GM19463 (cell line): ENCODE results near the gene PCBP3.
"Not testable (repeated sequence)": the region's sequence is repeated elsewhere in the genome, so short reads cannot be mapped to it uniquely, and the experiment has no call there.

Source experiments
- ATAC-seq: cut with Tn5 transposase; IDR thresholded peaks from one replicate; pipeline ENCODE4 v1.9.1; 2021; ENCODE audit warnings: mild to moderate bottlenecking, moderate library complexity; ENCODE audit not compliant: unreplicated experiment

The PCBP3 gene

DNA sequence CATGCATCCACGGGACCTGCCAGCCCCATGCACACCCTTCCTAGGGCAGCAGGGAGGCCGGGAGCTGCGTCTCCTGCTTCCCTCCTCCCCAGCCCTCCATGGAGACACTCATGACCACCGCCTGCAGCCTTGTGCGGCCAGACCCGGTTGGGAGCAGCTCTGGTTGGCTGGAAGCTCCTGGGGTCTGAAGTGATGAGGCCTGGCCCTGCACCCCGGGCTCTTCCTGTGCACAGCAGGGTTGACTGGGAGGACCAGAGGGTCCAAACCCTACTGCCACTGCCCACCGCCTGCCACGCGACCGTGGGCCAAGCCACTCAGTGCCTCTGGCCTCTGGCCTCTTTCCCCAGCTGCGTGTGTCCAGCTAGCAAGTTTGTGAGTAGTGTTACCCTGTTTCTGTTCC lies 226.9 kb downstream of the PCBP3 start:
- no peak for ATAC-seq

DNA sequence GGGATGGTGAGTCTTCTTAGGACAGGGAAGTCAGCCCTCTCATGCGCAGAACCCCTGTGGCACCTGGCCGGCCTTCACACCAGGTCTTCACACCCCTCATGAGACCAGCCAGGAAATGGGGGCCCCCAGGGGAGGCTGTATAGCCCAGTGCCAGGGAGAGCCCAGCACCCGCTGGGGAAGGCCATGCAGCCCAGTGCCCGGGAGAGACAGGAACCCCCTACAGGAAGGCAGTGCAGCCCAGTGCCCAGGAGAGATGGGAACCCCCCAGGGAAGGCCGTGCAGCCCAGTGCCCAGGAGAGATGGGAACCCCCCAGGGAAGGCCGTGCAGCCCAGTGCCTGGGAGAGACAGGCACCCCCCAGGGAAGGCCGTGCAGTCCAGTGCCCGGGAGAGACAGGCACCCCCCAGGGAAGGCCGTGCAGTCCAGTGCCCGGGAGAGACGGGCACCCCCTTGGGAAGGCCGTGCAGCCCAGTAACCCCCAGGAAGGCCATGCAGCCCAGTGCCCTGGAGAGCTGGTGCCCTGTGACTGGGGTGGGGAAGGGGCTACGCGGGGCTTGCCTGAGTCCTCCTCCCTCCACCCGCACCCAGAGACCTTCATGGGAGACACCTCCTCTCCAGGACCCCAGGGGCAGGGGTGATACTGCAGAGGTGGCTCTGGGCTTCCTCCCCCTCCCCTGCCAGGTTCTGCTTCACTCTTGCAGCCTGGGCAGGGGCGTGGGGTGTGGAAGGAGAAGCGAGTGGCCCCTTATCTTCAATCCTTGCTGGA lies 227.5 kb downstream of the PCBP3 start:
- no peak for ATAC-seq

DNA sequence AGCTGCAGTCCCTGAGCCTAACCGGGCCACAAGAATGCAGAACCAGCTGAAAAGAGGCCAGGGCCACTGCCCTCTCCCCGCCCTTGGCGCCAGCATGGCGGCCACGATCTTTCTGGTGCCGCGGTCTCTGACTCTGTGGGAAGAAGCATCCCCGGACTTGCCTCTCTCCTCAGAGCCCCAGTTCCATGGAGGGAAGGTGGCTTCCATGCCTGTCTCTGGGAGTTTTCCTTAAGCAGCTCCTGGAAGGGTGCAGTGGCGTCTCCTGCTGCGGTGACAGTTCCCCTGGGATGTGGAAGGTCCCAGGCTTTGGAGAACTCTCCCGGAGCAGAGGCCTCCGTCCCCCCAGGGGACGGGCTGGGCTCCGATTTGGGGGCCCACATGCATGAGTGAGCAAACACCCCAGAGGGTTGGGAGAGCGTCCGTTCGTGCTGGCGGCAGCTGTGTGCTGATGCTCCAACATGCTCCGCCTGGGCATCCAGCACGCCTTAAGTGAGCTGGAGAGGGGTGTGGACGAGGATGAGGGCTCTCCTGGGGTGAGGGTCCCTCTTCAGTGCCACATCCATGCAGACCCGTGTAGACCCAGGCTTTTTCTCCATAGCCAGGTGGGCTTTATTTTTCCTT lies 228.2 kb downstream of the PCBP3 start:
- no peak for ATAC-seq

DNA sequence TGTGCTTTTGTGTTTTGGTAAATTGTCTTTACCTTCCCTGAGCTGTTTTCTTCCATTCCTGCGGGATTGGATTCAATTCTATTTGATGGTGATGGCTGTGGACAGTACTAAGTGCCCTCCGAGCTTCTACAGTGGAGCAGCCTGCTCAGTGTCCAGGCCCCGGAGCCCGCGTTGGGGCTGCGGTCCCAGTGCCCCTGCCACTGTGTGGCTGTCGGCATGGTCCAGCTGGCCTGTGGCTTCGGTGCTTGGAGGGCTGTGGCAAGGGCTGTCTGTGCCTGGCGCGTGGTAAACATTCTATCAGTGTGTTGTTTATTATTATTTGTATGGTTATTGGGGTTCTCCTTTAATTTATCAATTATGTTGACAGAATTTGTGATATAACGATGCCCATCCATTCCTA lies 228.9 kb downstream of the PCBP3 start:
- ATAC-seq = no peak

DNA sequence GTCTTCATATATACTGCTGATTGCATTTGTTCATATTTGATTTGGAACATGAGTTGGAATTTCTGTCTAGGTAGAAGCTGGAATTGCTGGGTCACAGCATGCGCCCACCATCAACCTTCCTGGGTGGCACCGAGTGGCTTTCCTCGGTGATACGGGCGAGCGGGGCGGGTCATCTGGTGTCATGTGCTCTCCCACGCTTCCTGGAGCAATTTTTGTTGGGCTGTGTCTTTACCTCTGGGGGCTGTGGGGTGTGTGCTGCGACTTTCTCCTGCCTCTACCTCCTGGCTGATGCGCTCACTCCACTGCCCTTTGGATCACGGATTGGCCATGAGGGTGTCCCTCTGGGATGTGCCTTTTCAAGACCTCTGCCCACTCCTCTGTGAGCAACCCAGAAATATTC lies 229.4 kb downstream of the PCBP3 start:
- ATAC-seq = no peak

DNA sequence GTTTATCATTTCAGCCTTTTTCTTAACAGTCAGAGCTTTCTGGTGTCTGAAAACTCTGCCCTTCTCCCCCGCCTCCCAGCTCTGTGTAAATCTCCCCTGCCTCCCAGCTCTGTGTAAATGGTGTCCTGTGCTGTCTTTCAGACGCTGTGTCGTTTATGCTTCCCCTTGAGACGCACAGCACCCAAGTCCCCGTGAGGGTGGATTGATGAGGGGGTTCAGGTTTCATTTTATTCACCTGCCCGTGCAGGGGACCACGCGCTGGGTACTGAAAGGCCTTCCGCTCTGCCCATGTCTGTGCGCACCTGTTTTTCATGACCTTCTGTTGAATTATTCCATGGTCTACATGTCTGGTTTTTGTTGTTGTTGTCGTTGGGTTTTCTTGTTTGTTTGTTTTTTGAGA lies 229.9 kb downstream of the PCBP3 start:
- ATAC-seq = no peak

DNA sequence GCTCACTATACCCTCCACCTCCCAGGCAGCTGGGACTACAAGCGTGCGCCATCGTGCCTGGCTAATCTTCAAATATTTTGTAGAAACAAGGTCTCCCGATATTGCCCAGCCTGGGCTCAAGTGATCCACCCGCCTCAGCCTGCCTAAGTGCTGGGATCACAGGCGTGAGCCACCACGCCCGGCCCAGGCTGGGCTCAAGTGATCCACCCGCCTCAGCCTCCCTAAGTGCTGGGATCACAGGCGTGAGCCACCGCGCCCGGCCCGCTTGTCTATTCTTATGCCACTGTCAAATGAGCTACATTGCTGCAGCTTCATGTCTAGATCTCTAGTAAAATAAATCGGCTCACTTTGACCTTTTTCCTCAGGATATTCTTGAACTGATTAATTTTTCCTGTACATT lies 230.3 kb downstream of the PCBP3 start:
- no peak for ATAC-seq

DNA sequence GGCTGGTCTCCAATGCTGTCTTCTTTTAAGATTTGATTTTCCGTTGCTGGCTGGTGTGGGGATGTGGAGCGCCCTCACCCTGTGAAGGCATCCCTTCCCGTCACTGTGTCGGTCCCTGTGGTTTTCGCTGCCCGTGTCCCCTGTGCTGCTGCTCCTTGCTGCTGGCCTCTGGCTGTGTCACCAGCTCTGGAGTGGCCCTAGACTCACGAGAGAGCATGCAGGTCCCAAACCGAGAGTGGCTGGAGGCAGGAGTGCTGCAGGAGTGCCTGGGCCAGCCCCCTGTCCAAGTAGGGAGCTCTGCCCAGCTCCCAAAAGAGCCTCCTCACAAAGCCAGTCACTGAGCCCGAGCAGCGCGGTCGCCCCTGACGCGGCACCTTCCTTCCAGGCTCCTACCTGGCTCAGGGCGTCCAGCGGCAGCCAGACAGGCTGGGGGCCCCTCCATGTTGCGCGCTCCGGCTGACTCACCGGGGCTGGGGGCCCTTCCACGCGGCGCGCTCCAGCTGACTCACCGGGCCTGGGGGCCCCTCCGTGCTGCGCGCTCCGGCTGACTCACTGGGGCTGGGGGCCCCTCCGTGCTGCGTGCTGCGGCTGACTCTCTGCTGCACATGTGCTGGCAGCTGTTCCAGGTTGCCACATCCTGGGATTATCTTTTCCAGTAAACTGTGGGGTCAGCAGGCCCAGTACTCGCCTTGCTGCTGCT lies 231.3 kb downstream of the PCBP3 start:
- no peak for ATAC-seq

DNA sequence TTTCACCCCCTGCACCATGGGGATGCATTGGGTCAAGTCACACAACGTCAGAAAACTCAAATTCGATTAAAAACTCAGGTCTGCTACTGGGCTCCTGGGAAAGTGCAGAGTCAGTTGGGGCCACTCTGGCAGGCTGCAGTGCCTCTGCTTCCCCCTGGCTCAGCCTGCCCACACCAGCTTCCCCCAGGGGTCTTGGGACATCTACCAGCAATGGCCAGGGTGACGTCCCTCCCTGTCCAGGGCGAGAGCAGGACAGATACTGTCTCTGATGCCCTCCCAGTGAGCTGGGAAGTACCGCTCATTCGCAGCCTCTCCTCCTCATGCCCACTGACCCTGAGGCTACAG lies 231.9 kb downstream of the PCBP3 start:
- no peak for ATAC-seq

DNA sequence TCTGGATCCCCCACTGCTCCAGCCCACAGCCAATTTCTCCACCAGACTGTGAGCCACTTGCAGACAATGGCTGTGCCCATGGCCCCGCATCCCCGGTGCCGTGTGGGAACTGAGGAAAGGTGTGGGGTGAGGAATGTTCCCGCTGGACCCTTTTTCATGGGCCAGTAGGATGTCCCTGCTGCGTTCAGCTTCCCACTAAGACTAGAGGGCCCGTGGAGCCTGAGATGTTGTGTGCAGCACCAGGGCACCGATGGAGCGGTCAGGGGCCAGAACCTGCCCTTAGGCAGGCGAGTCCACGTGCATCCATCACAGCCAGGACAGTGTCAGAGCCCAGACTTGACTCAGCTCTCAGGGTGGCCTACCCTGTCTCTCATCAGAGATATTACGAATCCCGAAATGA lies 232.4 kb downstream of the PCBP3 start:
- no peak for ATAC-seq

DNA sequence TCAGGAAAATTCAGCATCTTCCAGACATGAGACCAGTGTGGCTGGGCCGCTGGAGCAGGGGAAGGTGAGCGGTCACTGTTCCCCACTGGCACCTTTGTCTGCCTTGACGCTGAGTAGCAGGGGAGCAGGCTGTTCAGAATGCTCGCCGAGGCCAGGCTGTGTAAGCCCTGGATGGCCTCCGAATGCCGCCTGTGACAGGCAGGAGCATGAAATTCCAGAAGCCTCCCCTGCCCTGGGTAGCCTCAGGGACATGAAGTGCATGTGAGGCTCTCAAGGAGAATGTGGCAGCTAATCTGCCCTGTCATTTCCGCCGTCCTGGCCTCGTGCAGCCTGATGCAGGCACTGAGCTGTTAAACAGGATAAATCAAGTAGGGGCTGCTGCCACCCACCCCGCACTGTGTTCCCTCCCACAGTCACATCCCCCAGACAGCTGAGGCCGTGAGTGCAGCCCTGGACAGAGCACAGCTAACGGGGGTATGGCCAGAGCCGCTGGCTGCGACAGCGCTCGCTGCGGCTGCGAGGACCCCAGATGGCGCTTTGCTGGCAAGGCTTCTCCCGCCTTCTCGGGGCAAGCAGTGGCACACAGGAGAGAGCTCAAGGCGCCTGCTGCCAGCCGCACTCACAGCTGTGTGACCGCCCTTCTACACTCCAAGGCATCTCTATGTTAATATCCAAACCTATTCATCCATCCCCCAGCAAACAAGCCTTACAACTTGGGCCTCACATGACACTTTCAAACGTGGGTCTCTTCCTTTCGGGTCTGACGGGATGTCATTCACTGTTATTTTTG lies 233.1 kb downstream of the PCBP3 start:
- ATAC-seq = no peak

DNA sequence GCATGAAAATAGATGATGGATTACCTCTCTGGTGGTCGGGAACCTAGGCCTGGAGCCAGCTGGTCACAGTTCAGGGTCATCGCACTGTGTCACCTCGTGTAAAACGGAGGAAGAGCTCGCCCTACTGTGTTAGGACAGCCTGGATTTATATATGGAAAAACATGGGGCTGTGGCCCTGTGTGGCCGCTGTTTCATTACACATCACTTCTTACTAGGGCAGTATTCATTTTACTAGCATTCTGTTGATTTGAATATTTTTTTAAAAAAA lies 233.6 kb downstream of the PCBP3 start:
- no peak for ATAC-seq

DNA sequence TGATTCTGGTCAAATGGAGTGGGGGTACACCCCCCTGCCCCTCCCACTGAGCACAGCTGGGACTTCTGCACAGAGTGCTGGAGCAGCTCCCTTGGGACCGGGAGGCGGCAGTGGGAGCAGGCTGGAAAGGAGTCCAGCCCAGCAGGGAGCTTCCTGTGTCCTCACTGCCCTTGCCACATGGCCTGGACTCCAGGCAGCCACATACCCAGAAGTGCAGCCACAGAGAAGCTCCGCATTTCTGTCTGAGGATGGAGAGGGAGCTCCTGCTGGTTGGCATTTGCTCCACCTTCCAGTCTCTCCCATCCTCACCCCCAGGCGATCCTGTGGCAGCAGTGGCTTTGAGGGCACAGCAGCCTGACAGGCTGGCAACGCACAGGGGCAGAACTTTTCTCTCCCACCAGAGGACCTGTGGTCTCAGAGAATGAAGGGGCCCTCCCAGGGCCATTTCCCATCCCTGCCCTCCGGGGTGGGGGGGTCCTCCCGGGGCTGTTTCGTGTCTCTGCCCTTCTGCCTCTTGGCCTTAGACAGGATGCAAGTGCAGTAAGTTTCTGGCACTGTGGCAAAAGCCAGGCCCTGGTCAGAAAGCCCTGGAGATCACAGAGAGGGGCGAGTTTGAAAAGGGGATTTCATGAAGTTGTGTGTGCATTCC lies 234.4 kb downstream of the PCBP3 start:
- ATAC-seq = no peak

DNA sequence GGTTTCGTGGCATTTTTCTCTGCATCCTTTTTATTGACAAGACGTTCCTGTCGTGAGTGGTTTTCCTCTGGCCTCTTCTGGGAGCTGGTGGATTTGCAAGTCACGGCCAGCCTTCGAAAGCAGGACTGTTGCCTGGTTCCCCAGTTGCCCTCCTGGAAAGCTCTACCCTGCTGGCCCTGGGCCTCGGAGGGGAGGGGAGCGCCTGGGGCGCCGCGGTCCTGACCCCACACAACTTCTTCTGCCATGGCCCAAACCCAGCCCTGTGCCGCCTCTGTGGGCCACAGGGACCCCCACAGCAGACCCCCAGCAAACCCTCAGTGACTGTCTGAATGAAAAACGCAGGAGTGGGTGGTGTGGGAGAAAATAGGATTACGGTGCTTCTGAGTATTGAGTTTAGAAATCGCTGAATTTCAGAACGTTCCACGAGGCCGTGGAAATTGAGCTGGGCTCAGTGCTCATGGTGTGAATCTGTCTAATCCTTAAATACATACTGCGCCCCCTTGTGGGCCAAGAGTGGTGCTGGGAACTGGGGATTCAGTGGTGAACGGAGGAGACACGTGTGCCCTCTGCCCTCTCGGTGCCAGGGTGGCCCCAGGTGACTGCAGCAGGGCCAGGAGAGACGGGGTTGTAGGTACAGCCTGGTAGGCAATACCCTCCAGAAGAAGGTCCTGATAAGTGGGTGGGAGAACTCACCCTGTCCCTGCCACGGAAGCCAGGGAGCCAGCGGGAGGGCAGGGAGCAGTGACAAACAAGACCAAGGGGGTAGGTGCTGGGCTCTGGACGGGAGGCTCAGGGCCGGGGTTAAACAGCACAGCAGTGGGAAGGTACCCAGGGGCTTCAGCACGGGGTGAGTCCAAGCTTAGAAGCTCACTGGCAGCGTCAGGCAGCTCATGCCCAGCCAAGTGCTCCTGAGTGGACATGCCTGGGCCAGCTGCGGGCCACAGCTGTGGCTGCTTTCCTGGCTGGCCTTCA lies 236.9 kb downstream of the PCBP3 start:
- no peak for ATAC-seq

DNA sequence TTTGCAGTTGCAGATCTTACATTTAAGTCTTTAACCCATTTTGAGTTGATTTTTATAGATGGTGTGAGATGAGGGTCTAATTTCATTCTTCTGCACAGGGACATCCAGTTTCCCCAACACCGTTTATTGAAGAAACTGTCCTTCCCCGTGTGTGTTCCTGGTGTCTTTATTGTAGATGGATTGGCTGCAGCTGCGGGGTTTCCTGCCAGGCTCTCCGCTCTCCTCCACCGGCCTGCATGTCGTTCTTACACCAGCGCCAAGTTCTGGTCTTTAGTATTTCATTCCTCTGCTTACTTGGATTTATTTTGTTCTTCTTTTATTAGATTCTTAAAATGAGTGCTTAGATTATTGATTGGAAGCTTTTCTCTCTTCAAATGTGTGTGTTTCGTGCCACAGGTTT lies 239.1 kb downstream of the PCBP3 start:
- ATAC-seq = no peak

DNA sequence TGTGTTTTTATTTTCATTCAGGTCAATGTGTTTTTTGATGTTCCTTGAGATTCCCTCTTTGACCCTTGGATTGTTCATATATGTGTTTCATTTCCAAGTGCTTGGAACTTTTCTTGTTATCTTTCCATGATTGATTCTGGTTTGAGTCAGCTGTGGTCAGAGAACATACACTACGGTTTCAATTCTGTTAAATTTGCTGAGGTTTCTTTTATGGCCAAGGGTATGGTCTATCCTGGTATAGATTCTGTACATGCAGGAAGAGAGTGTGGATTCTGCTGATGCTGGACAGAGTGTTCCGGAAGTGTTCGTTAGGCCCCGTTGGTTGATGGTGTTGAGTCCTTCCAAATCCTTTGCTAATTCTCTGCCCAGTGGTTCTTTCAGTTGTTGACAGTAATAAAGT lies 239.6 kb downstream of the PCBP3 start:
- no peak for ATAC-seq

DNA sequence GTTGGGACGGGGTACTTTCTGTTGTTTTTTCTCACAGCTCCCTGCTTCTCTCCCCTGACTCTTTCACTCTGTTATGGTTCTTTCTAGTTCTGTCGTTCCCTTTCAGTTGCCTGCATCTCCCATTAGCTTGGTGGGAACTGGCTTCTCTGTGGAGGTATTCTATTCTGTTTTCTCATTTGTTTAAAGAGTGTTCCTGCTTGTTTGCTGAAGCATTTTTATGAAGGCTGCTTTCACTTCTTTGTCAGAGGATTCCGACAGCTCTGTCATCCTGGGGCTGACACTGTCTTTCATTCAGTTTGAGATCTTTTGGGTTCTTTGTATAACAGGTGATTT lies 242.0 kb downstream of the PCBP3 start:
- no peak for ATAC-seq

DNA sequence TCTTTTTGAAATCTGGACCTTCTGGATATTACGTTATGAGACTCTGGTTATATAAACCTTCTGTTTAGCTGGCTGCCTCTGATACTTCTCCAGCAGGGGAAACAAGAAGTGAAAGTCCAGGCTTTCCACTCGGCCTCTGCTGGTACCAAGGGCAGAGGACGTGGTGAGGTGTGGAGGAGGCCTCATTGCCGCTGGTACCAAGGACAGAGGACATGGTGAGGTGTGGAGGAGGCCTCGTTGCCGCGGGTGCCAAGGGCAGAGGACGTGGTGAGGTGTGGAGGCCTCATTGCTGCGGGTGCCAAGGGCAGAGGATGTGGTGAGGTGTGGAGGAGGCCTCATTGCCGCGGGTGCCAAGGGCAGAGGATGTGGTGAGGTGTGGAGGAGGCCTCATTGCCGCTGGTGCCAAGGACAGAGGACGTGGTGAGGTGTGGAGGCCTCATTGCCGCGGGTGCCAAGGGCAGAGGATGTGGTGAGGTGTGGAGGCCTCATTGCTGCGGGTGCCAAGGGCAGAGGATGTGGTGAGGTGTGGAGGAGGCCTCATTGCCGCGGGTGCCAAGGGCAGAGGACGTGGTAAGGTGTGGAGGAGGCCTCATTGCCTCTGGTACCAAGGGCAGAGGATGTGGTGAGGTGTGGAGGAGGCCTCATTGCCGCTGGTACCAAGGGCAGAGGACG lies 242.5 kb downstream of the PCBP3 start:
- ATAC-seq = not testable (repeated sequence)

DNA sequence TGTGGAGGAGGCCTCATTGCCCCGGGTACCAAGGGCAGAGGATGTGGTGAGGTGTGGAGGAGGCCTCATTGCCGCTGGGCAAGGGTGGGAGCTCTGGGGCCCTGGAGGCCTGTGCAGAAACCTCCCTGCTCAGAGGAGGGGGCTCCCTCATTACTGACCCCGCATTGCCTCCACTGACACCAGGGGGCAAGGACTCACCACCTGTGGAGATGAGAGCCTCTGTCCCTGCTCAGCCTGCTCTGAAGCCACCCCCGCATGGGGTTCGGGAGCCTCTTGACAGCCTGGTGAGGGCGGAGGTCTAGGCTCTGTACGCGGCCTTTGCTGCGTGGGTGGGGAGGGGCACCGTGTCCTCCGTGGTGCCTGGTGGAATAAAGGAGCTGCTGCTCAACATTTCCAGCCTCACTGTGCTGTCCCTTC lies 243.1 kb downstream of the PCBP3 start:
- ATAC-seq = no peak

DNA sequence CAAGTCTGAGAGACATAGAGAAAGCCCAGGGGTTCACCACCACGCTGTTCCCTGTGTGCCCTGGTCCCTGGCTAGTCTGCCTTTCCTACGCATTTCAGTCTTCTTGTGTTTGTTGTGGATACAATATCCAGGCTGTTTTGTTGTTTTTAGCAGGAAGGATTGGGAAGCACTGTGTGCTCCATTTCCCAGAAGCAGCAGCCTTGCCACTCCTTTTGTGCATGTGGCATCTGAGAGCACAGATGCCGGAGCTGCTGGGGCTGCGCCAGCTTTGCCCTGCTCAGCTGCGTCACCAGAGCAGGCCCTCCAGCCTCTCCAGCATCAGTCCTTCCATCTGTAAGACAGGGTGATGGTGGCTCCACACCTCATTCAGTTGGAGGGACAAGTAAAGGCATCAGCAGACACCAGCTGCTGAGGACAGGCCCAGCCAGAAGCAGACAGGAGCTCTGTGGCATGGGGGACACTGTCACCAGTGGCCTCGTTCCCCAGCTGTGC lies 243.6 kb downstream of the PCBP3 start:
- ATAC-seq = no peak
